HUES64 (cell line): Measurements from ENCODE around the gene ACBD6.

Experiments used
- H3K27ac ChIP-seq: 2 replicates; pipeline ENCODE4 v1.7.0; 2013; ENCODE audit warnings: low read depth, low read length, inconsistent platforms
- H3K27me3 ChIP-seq: 2 replicates; pipeline ENCODE4 v1.6.1; 2013; ENCODE audit warnings: mild to moderate bottlenecking, low read length; ENCODE audit not compliant: insufficient read depth
- H3K36me3 ChIP-seq: 2 replicates; pipeline ENCODE4 v1.6.1; 2013; ENCODE audit warnings: mild to moderate bottlenecking, low read length; ENCODE audit not compliant: insufficient read depth
- H3K4me1 ChIP-seq: 2 replicates; pipeline ENCODE4 v1.6.1; 2013; ENCODE audit warnings: mild to moderate bottlenecking, low read length, moderate library complexity; ENCODE audit not compliant: insufficient read depth
- H3K4me3 ChIP-seq: 2 replicates; pipeline ENCODE4 v1.5.1; 2013; ENCODE audit warnings: mild to moderate bottlenecking, low read length, moderate library complexity
- H3K9ac ChIP-seq: 2 replicates; pipeline ENCODE4 v1.6.1; 2013; ENCODE audit warnings: mild to moderate bottlenecking, low read depth, low read length
- H3K9me3 ChIP-seq: 2 replicates; pipeline ENCODE4 v1.6.1; 2013; ENCODE audit warnings: low read depth, low read length; ENCODE audit not compliant: insufficient read depth
- whole genome bisulfite sequencing: fragments of 150-250, 120-280 bp; methylation state at CpG from one replicate; pipeline ENCODE4 v1.1.7; 2013; ENCODE audit warnings: missing lambda C conversion rate; 5-methylcytosine and 5-hydroxymethylcytosine counted together

Gene ACBD6

DNA sequence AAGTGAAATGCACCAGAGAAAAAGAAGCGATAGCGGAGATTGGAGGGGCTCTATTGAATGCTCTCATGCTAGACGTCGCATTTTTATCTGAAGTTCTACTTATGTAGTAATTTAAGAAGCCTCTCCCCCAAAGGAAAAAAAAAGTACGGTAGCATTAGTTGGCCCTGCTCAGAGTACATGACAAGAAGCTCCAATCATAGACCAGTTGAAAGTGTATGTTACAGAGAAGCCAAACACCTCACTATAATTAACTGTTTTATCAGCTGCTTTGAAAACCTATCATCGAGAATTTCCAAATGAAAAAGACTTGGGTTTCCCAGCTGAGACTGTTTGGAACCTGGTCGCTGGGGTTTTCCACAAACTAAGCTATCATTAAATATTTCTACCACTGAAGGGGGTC lies 36.8 kb upstream of the ACBD6 start:
- H3K36me3 ChIP-seq = no peaks in the 10 kb centered on the region
- H3K4me3 ChIP-seq = no peak overlapping the region
- 93% methylated on average over 7 of the region's 7 CpGs for WGBS
- H3K27ac ChIP-seq = no peak overlapping the region
- no peak overlapping the region for H3K9ac ChIP-seq
- H3K27me3 ChIP-seq = no peaks in the 10 kb centered on the region
- no peaks in the 10 kb centered on the region for H3K9me3 ChIP-seq
- H3K4me1 ChIP-seq = peaks cover 9% of the 10 kb centered on the region; the same call in 1 of the 2 replicates

DNA sequence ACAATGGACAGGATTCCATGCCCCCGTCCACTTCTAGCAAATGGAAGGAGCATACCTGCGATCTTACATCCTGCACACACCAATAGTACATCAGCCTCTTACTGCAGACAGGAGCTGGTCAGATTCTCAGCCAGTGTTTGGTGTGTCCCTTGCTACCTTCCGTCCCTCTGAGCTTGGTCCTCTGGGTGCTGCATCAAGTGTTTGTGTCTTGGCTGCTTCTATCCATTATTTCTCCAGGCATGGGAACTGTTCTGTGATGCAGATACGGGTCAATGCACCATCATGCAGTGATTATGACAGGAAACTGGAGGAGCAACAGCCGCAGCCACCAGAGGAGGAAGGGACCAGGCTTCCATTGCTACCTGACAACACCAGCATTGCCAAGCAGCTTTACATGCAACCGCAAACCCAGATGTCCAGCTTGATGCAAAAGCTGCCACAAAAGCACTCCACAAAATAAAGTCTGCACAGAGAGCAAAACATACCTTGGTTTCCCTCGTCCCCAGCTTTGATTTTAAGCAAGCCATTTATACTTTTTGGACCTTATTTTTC lies 34.5 kb upstream of the ACBD6 start:
- H3K9ac ChIP-seq = no peak overlapping the region
- WGBS = 89% methylated on average over 7 of the region's 7 CpGs

DNA sequence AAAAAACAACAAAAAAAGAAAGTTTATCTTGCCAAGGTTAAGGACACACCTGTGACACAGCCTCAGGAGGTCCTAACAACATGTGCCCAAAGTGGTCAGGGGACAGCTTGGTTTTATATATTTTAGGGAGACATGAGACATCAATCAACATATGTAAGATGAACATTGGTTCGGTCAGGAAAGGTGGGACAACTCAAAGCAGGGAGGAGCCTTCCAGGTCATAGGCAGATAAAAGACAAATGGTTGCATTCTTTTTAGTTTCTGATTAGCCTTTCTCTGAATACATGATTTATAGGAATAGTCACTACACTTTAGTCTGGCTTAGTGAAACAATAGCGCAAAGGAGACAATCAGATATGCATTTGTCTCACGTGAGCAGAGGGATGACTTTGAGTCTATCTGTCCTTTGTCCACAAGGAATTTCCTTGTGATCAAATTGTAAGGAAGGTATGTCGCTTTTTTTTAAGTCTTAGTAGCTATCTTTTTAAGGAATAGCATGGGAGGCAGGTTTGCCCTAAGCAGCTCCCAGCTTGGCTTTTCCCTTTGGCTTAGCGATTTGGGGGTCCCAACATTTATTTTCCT lies 33.1 kb upstream of the ACBD6 start:
- Histone ChIP-seq H3K27me3 (no peaks in the 10 kb centered on the region), H3K9me3 (no peaks in the 10 kb centered on the region), H3K27ac (no peak overlapping the region), H3K4me3 (no peak overlapping the region), H3K9ac (no peak overlapping the region), H3K4me1 (no peaks in the 10 kb centered on the region), H3K36me3 (no peaks in the 10 kb centered on the region)
- WGBS = 92% methylated on average over 5 of the region's 5 CpGs

More for the DNA sequence above, 34.5 kb upstream of the ACBD6 start:
- Histone ChIP-seq H3K36me3 (no peaks in the 10 kb centered on the region), H3K4me1 (no peaks in the 10 kb centered on the region), H3K27ac (no peak overlapping the region), H3K9me3 (no peaks in the 10 kb centered on the region), H3K4me3 (no peak overlapping the region), H3K27me3 (no peaks in the 10 kb centered on the region)

DNA sequence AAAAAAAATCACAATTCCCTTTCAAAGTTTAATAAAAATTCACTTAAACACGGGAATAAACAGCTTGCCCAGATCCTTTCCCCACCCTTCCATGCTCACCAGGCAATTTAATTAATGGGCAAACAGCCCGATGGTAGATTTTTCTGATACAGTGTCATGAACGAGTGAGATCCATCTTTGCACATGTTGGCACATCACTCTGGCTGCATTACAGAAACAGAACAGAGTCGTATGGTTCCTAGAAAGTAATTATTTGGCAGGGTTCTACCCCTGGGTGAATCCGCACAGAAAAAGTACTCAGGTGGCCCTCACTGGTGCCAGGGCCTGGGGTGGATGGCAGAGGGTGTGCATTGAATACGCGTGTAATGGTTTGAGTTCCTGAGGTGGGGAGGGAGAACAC lies 31.8 kb upstream of the ACBD6 start:
- 92% methylated on average over 7 of the region's 7 CpGs for WGBS

DNA sequence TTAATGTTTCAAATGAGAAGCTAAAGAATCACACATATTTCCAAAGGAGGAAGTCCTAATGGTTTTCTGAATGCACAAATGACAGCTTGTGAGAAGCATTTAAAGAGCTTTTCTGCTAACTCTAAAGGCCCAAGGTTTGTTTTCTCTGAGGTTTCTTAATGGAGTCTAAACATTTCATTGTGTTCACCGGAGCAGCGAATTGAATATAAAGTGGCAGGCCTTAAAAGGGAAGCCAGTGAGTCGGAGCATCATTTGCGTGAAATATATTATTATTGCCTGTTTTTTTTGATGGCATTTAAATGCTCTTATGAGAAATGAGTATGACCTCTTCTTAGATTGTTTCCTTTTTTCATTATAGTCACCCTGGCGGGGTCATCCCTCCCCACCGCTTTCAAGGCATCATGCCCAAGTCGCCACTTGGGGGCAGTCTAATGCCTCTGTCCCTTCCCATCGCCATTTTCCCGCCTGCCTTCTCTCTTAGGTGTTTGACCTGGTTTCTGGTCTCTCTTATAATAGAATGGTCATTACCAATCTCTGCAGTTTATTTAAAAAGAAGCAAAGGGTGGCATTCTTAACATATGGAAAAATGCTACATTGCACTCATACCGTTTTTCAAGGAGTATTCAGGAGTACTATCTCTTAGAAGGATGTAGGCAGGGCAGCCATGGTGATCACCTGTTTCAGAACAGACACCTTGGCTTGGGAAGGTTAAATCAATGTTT lies 31.1 kb upstream of the ACBD6 start:
- Histone ChIP-seq H3K4me1 (peaks cover 4% of the 10 kb centered on the region; the same call in 1 of the 2 replicates), H3K4me3 (no peak overlapping the region), H3K9ac (no peak overlapping the region), H3K27me3 (no peaks in the 10 kb centered on the region), H3K36me3 (no peaks in the 10 kb centered on the region), H3K27ac (no peak overlapping the region), H3K9me3 (no peaks in the 10 kb centered on the region)
- WGBS = 37% methylated on average over 10 of the region's 10 CpGs

More for the DNA sequence above, 31.8 kb upstream of the ACBD6 start:
- H3K4me1 ChIP-seq = peaks cover 4% of the 10 kb centered on the region; the same call in 1 of the 2 replicates
- no peaks in the 10 kb centered on the region for H3K36me3 ChIP-seq
- no peaks in the 10 kb centered on the region for H3K27me3 ChIP-seq
- H3K27ac ChIP-seq = no peak overlapping the region
- H3K4me3 ChIP-seq = no peak overlapping the region
- no peak overlapping the region for H3K9ac ChIP-seq
- H3K9me3 ChIP-seq = no peaks in the 10 kb centered on the region

DNA sequence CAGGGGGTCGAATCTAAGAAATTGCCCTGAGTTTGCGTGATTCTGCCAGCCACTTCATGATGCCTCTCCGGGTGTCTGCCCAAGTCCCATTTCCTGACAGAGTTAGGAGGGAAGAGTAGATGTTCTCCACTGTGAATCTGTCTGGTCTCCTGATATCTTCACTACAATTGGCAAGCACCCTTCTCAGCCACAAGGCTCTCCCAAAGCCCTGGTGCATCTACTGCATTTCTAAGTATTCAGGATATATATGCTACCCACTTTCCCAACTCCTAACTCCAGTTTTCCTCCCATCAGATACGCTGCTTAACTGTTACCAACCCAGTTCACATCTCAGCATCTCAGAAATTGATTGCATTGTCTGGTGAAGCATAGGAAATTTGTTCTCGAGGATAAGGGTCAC lies 30.5 kb upstream of the ACBD6 start:
- Histone ChIP-seq H3K9me3 (no peaks in the 10 kb centered on the region), H3K27ac (no peak overlapping the region), H3K4me3 (no peak overlapping the region), H3K27me3 (no peaks in the 10 kb centered on the region), H3K36me3 (no peaks in the 10 kb centered on the region), H3K9ac (no peak overlapping the region), H3K4me1 (peaks cover 4% of the 10 kb centered on the region; the same call in 1 of the 2 replicates)
- WGBS = 95% methylated on average over 5 of the region's 5 CpGs

DNA sequence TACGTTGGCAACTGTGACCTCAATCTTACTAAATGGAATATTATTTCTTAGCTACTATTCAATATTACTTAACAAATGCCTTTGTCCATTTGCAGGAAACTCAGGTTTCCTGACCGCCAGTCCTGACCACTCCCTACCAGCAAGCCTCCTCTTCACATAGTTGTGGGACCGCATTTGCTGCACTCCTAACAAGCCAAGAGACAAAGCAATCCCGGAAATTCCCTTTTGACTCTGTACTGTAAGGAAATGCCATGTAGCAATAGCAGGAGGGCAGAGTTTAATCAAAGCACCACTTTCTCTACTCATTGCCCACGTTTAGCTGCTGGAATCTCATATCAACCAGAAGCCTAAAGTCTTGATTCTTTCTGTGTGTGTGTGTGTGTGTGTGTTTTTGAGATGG lies 28.1 kb upstream of the ACBD6 start:
- no peaks in the 10 kb centered on the region for H3K9me3 ChIP-seq
- H3K9ac ChIP-seq = no peak overlapping the region
- WGBS = 63% methylated on average over 5 of the region's 5 CpGs
- no peaks in the 10 kb centered on the region for H3K27me3 ChIP-seq
- peaks cover 11% of the 10 kb centered on the region; the same call in 1 of the 2 replicates for H3K4me1 ChIP-seq
- no peaks in the 10 kb centered on the region for H3K36me3 ChIP-seq
- no peak overlapping the region for H3K27ac ChIP-seq
- H3K4me3 ChIP-seq = no peak overlapping the region

DNA sequence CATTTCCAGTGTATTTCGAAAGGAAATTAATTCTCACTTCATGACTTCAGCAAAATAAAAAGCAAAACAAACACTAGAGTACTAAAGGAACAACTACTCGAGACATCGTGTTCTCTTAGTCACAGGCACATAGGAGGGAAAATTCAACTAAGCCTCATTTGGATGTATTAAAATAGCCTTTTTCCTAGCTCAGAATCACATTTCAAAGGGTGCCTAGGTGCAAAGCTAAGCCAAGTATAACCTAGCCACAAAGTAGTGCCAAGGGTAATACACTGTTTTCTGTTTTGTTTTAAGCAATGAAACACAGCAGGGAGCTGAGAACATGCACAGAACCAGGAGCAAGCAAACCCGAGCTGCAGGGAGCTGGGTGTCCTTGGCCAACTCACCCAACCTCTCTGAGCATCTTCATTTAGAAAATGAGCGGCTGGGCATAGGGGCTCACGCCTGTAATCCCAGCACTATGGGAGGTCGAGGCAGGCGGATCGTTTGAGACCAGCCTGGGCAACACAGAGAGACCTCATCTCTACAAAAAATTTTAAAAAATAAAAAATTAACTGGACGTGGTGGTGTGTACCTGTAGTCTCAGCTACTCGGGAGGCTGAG lies 26.6 kb upstream of the ACBD6 start:
- Histone ChIP-seq H3K27ac (no peak overlapping the region), H3K27me3 (no peaks in the 10 kb centered on the region), H3K9me3 (no peaks in the 10 kb centered on the region), H3K4me3 (no peak overlapping the region), H3K36me3 (no peaks in the 10 kb centered on the region), H3K9ac (no peak overlapping the region), H3K4me1 (peaks cover 11% of the 10 kb centered on the region; the same call in 1 of the 2 replicates)
- WGBS = 89% methylated on average over 11 of the region's 11 CpGs

DNA sequence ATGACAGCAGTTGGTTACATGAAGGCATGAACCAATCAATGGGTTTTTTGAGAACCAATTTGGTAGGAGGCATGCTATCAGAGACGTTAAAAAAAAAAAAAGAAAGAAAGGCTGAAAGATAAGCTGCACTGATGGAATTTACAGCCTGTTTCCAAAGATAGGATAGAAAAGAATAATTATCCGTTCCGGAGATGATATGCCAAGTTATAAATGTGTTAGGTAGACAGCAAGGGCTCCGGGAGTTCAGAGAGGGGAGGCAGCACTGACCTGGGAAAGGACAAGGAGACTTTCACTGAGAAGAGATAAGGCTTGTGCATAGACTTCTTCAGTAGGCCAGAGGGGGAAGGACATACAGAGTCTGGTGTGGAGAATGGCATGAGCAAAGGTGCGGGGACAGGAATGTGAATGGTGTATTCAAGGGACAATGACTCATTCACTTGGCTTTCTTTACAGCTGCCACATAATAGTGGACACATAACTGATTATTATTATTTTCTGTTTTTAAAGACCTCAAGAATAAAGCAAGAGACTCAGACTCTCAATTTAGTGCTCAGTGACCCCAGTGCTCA lies 24.8 kb upstream of the ACBD6 start:
- Histone ChIP-seq H3K4me3 (no peak overlapping the region), H3K9ac (no peak overlapping the region), H3K9me3 (no peaks in the 10 kb centered on the region), H3K27me3 (no peaks in the 10 kb centered on the region), H3K4me1 (peaks cover 18% of the 10 kb centered on the region), H3K36me3 (no peaks in the 10 kb centered on the region), H3K27ac (no peak overlapping the region)
- 92% methylated on average over 5 of the region's 5 CpGs for WGBS

DNA sequence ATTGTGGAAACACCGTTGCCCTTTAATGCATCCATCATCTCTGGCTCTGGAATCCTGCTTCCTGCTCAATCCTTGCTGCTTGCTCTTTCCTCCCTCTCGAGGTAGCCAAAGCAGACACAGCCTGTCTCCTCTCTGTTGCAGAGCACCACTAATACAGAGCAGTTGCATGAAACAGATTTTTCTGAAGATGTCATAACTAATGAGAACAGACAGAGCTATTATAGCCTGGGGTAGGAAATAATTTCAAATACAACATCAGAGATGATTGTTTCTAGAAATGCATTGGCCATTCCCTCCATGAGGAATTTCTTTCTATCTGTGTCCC lies 23.3 kb upstream of the ACBD6 start:
- H3K9ac ChIP-seq = no peak overlapping the region
- no peaks in the 10 kb centered on the region for H3K9me3 ChIP-seq
- no peaks in the 10 kb centered on the region for H3K36me3 ChIP-seq
- WGBS = 81% methylated on average over 2 of the region's 2 CpGs
- H3K4me1 ChIP-seq = peaks cover 26% of the 10 kb centered on the region
- H3K4me3 ChIP-seq = no peak overlapping the region
- no peaks in the 10 kb centered on the region for H3K27me3 ChIP-seq
- H3K27ac ChIP-seq = no peak overlapping the region
